B cell (primary cell): ENCODE results near the gene C5orf15. TPM values are rescaled to one million over a fixed set of nuclear protein-coding genes. Genes with fewer than 3 reads are reported as not detected.

Source experiments
- ATAC-seq: fragments of 200-7000 bp; cut with Tn5 transposase; one replicate; pipeline ENCODE4 v1.10.0; 2021; ENCODE audit warnings: low read depth, mild to moderate bottlenecking, moderate number of reproducible peaks, moderate library complexity
- CTCF ChIA-PET: fragments of 350-600 bp; sonication (Branson Sonifier 250); formaldehyde crosslinking; loops from one replicate; lab custom pipeline; 2021; ENCODE audit warnings: antibody characterized with exemption, inconsistent platforms; lab: Charles Lee
- POLR2A ChIA-PET: fragments of 350-600 bp; sonication (Branson Sonifier 250); formaldehyde crosslinking; loops from one replicate; lab custom pipeline; 2021; ENCODE audit warnings: antibody characterized with exemption; lab: Charles Lee
- DNase-seq: peaks from one replicate; pipeline ENCODE4 v3.0.0; 2013
- H2AFZ ChIP-seq: 2 replicates; pipeline ENCODE4 v1.6.1; 2012; ENCODE audit warnings: mild to moderate bottlenecking, low read depth, low read length; ENCODE audit not compliant: insufficient read depth, poor library complexity, severe bottlenecking
- H3K27ac ChIP-seq, 2 donors: 1 replicate in 1 of 2; 2 replicates in 1 of 2; pipeline ENCODE4 v1.5.1; 2012 to 2013; ENCODE audit warnings: low read length in 2 of 2, mild to moderate bottlenecking in 2 of 2, moderate library complexity in 1 of 2
- H3K27me3 ChIP-seq, 4 experiments: fragments of 200-600 bp in 1 of 4; sonication (generic) in 1 of 4; replicated peaks in 1 of 4; 1 replicate in 2 of 4; 2 replicates in 2 of 4; pipeline versions ENCODE4 v1.6.1 to v1.7.0; 2013 to 2016; ENCODE audit warnings: low read length in 3 of 4, mild to moderate bottlenecking in 2 of 4, mixed read lengths in 1 of 4, moderate library complexity in 1 of 4; ENCODE audit not compliant: insufficient read depth in 4 of 4, control insufficient read depth in 3 of 4; ENCODE audit errors: control extremely low read depth in 1 of 4
- H3K36me3 ChIP-seq, 2 experiments: replicated peaks in 1 of 2; 1 replicate in 1 of 2; 2 replicates in 1 of 2; pipeline versions ENCODE4 v1.6.1 to v1.7.1; 2013; ENCODE audit warnings: low read length in 1 of 2; ENCODE audit not compliant: insufficient read depth in 2 of 2, control insufficient read depth in 1 of 2; ENCODE audit errors: control extremely low read depth in 1 of 2, extremely low read depth in 1 of 2
- H3K4me1 ChIP-seq, 2 donors: fragments of 200-600 bp in 1 of 2; sonication (generic) in 1 of 2; 1 replicate in 1 of 2; 2 replicates in 1 of 2; pipeline versions ENCODE4 v1.5.1 to v1.6.1; 2013 to 2017; ENCODE audit warnings: low read length in 2 of 2; ENCODE audit not compliant: control insufficient read depth in 2 of 2, insufficient read depth in 2 of 2
- H3K4me2 ChIP-seq: replicated peaks from 2 replicates; pipeline ENCODE3; 2012; ENCODE audit warnings: mild to moderate bottlenecking, low read depth, low read length; ENCODE audit not compliant: poor library complexity, severe bottlenecking
- H3K4me3 ChIP-seq, 5 experiments: fragments of 200-600 bp in 1 of 5; sonication (generic) in 1 of 5; 1 replicate in 3 of 5; 2 replicates in 2 of 5; pipeline versions ENCODE4 v1.5.1 to v1.7.0; 2011 to 2016; ENCODE audit warnings: low read length in 4 of 5, mild to moderate bottlenecking in 4 of 5, low read depth in 2 of 5, control low read depth in 1 of 5, moderate library complexity in 1 of 5; ENCODE audit not compliant: insufficient read depth in 1 of 5; ENCODE audit errors: control extremely low read depth in 1 of 5, extremely low read depth in 1 of 5
- H3K79me2 ChIP-seq: fragments of 200-600 bp; sonication (generic); one replicate; pipeline ENCODE4 v1.6.0; 2016; ENCODE audit warnings: low read length; ENCODE audit not compliant: control insufficient read depth, insufficient read depth
- H3K9ac ChIP-seq: fragments of 200-600 bp; sonication (generic); 2 replicates; pipeline ENCODE4 v1.6.1; 2017; ENCODE audit warnings: mild to moderate bottlenecking, low read length, moderate library complexity
- H3K9me3 ChIP-seq, 3 donors: one replicate each; pipeline versions ENCODE4 v1.6.1 to v1.7.1; 2013; ENCODE audit warnings: low read length in 2 of 3; ENCODE audit not compliant: control insufficient read depth in 2 of 3, insufficient read depth in 1 of 3; ENCODE audit errors: control extremely low read depth in 1 of 3
- H4K20me1 ChIP-seq: 2 replicates; pipeline ENCODE4 v1.6.0; 2012; ENCODE audit warnings: mild to moderate bottlenecking, low read length; ENCODE audit not compliant: insufficient read depth, control insufficient read depth, poor library complexity, severe bottlenecking
- H3K27ac Mint-ChIP-seq: one replicate; pipeline ENCODE4 v1.8.0; 2021; ENCODE audit warnings: mixed read lengths
- H3K27me3 Mint-ChIP-seq: one replicate; pipeline ENCODE4 v1.8.0; 2021; ENCODE audit warnings: mixed read lengths
- H3K4me1 Mint-ChIP-seq: one replicate; pipeline ENCODE4 v1.8.0; 2021; ENCODE audit warnings: mixed read lengths
- H3K4me3 Mint-ChIP-seq: one replicate; pipeline ENCODE4 v1.8.0; 2021; ENCODE audit warnings: mixed read lengths
- H3K9me3 Mint-ChIP-seq: one replicate; pipeline ENCODE4 v1.8.0; 2022; ENCODE audit warnings: mixed read lengths; ENCODE audit not compliant: insufficient read depth
- EZH2 ChIP-seq: IDR thresholded peaks from 2 replicates; pipeline ENCODE4 v1.6.1; 2012; ENCODE audit warnings: borderline replicate concordance, low read depth, mild to moderate bottlenecking, moderate library complexity, low read length; ENCODE audit not compliant: insufficient read depth, poor library complexity, severe bottlenecking
- WGBS: methylation state at CpG from one replicate; pipeline ENCODE4 v1.1.5; 2013; ENCODE audit warnings: missing lambda C conversion rate; ENCODE audit not compliant: insufficient coverage; 5-methylcytosine and 5-hydroxymethylcytosine counted together
- intact Hi-C: fragments of 100-400 bp; cut with micrococcal nuclease; formaldehyde crosslinking; loops from one replicate; pipeline ENCODE4 v1.10.0; 2022
- polyA plus RNA-seq: library from polyadenylated mRNA; depleted of rRNA; stranded (reverse); fragments of >200 nt; gene quantifications from 2 replicates; pipeline ENCODE4 v1.2.3, GENCODE V29; 2012
- total RNA-seq, 2 donors: library from RNA; stranded (reverse); fragments of 120-200 nt in 1 of 2; gene quantifications; 1 replicate in 1 of 2; 2 replicates in 1 of 2; pipeline versions ENCODE4 v1.2.3 to v1.2.4, GENCODE V29; 2013 to 2022
- TF ChIP-seq, protein P1 (sequence below): fragments of 200-600 bp; IDR thresholded peaks from one replicate; pipeline ENCODE4 v1.8.0; 2022; ENCODE audit warnings: antibody characterized with exemption, mild to moderate bottlenecking

C5orf15 gene
- total and polyA plus RNA-seq, 2 donors (not counting 1 experiment from before 2014, with no cell fraction given), result 22.7 to 28.2 TPM

- H2AFZ ChIP-seq, result no peak overlapping the region
- no peak overlapping the region for H3K4me3 Mint-ChIP-seq
- peak overlapping the region; percentile 37 for H3K27ac Mint-ChIP-seq
- no peaks in the 10 kb centered on the region for H3K27me3 Mint-ChIP-seq
- WGBS, result 87% methylated on average over 13 of the region's 16 CpGs
- H3K27ac ChIP-seq, result no peak overlapping the region
- H3K36me3 ChIP-seq, result no peaks in the 10 kb centered on the region
- H3K4me3 ChIP-seq, result no peak overlapping the region
- H3K9me3 ChIP-seq, result no peaks in the 10 kb centered on the region
- no peaks in the 10 kb centered on the region for H3K79me2 ChIP-seq
- CTCF ChIA-PET, result interaction anchor here (0.6 to 1.0 kb wide), 5 partner anchors 11 to 162 kb away, joined by 3 to 4 read pairs (median 4); no protein-coding TSS in a partner anchor
- no peak overlapping the region for H3K9ac ChIP-seq
- no peaks in the 10 kb centered on the region for H4K20me1 ChIP-seq
- POLR2A ChIA-PET, result interaction anchor here (1.4 kb wide), 1 partner anchor 13 kb away, joined by 3 read pairs; no protein-coding TSS in a partner anchor
- no peaks in the 10 kb centered on the region for H3K9me3 Mint-ChIP-seq
- peak overlapping the region; percentile 4 for H3K4me2 ChIP-seq
- H3K4me1 Mint-ChIP-seq, result peaks cover 56% of the 10 kb centered on the region
- H3K4me1 ChIP-seq, result peaks cover 33 to 35% of the 10 kb centered on the region in 2 donors
- TF ChIP-seq, protein P1, sequence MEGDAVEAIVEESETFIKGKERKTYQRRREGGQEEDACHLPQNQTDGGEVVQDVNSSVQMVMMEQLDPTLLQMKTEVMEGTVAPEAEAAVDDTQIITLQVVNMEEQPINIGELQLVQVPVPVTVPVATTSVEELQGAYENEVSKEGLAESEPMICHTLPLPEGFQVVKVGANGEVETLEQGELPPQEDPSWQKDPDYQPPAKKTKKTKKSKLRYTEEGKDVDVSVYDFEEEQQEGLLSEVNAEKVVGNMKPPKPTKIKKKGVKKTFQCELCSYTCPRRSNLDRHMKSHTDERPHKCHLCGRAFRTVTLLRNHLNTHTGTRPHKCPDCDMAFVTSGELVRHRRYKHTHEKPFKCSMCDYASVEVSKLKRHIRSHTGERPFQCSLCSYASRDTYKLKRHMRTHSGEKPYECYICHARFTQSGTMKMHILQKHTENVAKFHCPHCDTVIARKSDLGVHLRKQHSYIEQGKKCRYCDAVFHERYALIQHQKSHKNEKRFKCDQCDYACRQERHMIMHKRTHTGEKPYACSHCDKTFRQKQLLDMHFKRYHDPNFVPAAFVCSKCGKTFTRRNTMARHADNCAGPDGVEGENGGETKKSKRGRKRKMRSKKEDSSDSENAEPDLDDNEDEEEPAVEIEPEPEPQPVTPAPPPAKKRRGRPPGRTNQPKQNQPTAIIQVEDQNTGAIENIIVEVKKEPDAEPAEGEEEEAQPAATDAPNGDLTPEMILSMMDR, result no peak
- no peak for TF ChIP-seq EZH2
- no peaks in the 10 kb centered on the region for H3K27me3 ChIP-seq
- DNase-seq (no peak), ATAC-seq (peak; percentile 39)
- intact Hi-C loops, result no loop called here
Observed at GRCh38 chr5:133919148-133920136, 49.0 kb downstream of the C5orf15 start.

DNA sequence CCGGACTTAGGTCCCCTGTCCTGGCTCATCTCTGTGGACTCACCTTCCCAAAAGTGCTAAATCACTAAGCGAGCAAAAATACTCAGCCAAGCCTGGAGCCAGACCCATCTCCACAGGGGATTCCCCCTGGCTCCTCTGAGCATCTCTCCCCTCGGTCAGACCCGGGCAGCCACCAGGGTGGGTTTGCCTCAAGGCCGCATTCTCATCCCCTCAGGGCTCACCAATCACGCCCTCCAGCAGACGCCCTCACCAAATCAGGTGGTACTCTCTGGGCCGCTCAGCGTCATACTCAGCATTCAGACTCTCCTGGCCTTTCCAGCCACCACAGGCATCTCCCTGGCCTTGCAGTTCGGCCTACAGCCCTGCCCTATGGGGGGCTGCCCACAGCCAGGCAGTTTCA, 49.7 kb downstream of the C5orf15 start:
- no peak overlapping the region for H3K4me3 ChIP-seq
- no peak overlapping the region for H3K9ac ChIP-seq
- ATAC-seq (no peak), DNase-seq (no peak)
- no peaks in the 10 kb centered on the region for H3K27me3 ChIP-seq
- no peak overlapping the region for H2AFZ ChIP-seq
- H3K4me1 ChIP-seq, result peaks cover 27 to 29% of the 10 kb centered on the region in 2 donors
- H3K36me3 ChIP-seq, result no peaks in the 10 kb centered on the region
- H3K9me3 ChIP-seq, result no peaks in the 10 kb centered on the region
- Mint-ChIP-seq H3K9me3 (no peaks in the 10 kb centered on the region), H3K27me3 (no peaks in the 10 kb centered on the region), H3K27ac (no peak overlapping the region), H3K4me3 (no peak overlapping the region), H3K4me1 (peaks cover 49% of the 10 kb centered on the region)
- ChIA-PET POLR2A (no interaction called here), CTCF (interaction anchor here (1.0 kb wide), 1 partner anchor 9 kb away, joined by 3 read pairs; no protein-coding TSS in a partner anchor)
- H4K20me1 ChIP-seq, result no peaks in the 10 kb centered on the region
- intact Hi-C loops, result no loop called here
- WGBS, result 100% methylated on average over 10 of the region's 10 CpGs
- H3K79me2 ChIP-seq, result no peaks in the 10 kb centered on the region
- H3K27ac ChIP-seq, result no peak overlapping the region
- TF ChIP-seq EZH2, result no peak
- TF ChIP-seq, protein P1, result no peak
- H3K4me2 ChIP-seq, result no peak overlapping the region
